ENCODE results near the gene PIGO. TPM values are rescaled to one million over a fixed set of nuclear protein-coding genes. Genes with fewer than 3 reads are reported as not detected.

Gene PIGO
- total and polyA plus RNA-seq, 12 donors, result 8.2 to 12.3 (median 10.3) TPM

- intact Hi-C loops (cut with DNase I), result loop anchor here in 4 of 10 donors (5.0 to 10.0 kb wide), 4 partner anchors 38 to 87 kb away; partner anchors contain the start of gene DNAJB5 (in 2 of the 4)
- no peak for TF ChIP-seq CTCF (IDR thresholded peaks at IDR 0.05)
- no peak for DNase-seq
- no peak overlapping the region for H3K4me3 ChIP-seq
- no peaks in the 10 kb centered on the region for H3K27me3 ChIP-seq
- no peak overlapping the region for H3K27ac ChIP-seq
- no peaks in the 10 kb centered on the region for H3K9me3 ChIP-seq
- H3K36me3 ChIP-seq, result peaks cover 0 to 48% (median 0%) of the 10 kb centered on the region in 9 donors
- H3K4me1 ChIP-seq, result peaks cover 0 to 42% (median 30%) of the 10 kb centered on the region in 9 donors
- 95 to 98% methylated on average over 6 of the region's 6 CpGs for WGBS, 2 donors
- no peak for ATAC-seq
These were observed 22.2 kb downstream of the PIGO start for GRCh38 chr9:35074141-35074540.

- intact Hi-C loops (cut with DNase I), result loop anchor here in 4 of 10 donors (2.0 to 10.0 kb wide), 5 partner anchors 24 to 86 kb away; partner anchors contain the start of genes DNAJB5 (in 2 of the 4) and PIGO (in 1 of the 4)
- peaks cover 0 to 42% (median 33%) of the 10 kb centered on the region in 9 donors for H3K4me1 ChIP-seq
- no peaks in the 10 kb centered on the region for H3K27me3 ChIP-seq
- H3K36me3 ChIP-seq, result peaks cover 0 to 56% (median 0%) of the 10 kb centered on the region in 9 donors
- peak overlapping the region in 4 of 10 donors; percentile 89 to 100 (median 98) for H3K4me3 ChIP-seq
- H3K9me3 ChIP-seq, result no peaks in the 10 kb centered on the region
- peak overlapping the region in 8 of 10 donors; percentile 45 to 100 (median 100) for H3K27ac ChIP-seq
- WGBS, 2 donors, result 97 to 98% methylated on average over 2 of the region's 2 CpGs
- ATAC-seq, result no peak
- no peak for TF ChIP-seq CTCF (IDR thresholded peaks at IDR 0.05)
- DNase-seq, result no peak
These were observed 23.1 kb downstream of the PIGO start for GRCh38 chr9:35073279-35073612.

GRCh38 chr9:35072461-35073278 is 23.7 kb downstream of the PIGO start, which contains the start of gene VCP:
VCP (minus strand) TSS chr9:35072625; CDS start chr9:35072353, 272 bp downstream.
- WGBS, 2 donors, result 4 to 5% methylated on average over 54 of the region's 54 CpGs
- Histone ChIP-seq H3K4me3 (peak within 1 kb of the TSS; percentile 73 to 100 (median 92)), H3K36me3 (peaks cover 0 to 62% (median 5%) of the 10 kb centered on the region in 9 donors), H3K4me1 (peaks cover 0 to 44% (median 39%) of the 10 kb centered on the region in 9 donors), H3K27ac (peak within 1 kb of the TSS; percentile 96 to 100 (median 100)), H3K9me3 (no peaks in the 10 kb centered on the region), H3K27me3 (no peaks in the 10 kb centered on the region)
- DNase-seq, result peak; percentile 97 to 99
- TF ChIP-seq CTCF (IDR thresholded peaks at IDR 0.05), result no peak
- intact Hi-C loops (cut with DNase I), result loop anchor here in 4 of 10 donors (2.0 to 10.0 kb wide), 5 partner anchors 24 to 85 kb away; partner anchors contain the start of genes DNAJB5 (in 2 of the 4) and PIGO (in 1 of the 4)
- peak; percentile 92 to 97 (median 96) for ATAC-seq

- intact Hi-C loops (cut with DNase I), result loop anchor here in 4 of 10 donors (2.0 to 10.0 kb wide), 5 partner anchors 25 to 85 kb away; partner anchors contain the start of genes DNAJB5 (in 2 of the 4) and PIGO (in 1 of the 4)
- ATAC-seq (peak; percentile 66 to 88 (median 85)), DNase-seq (peak; percentile 86)
- peak overlapping the region; percentile 96 to 100 (median 100) for H3K27ac ChIP-seq
- TF ChIP-seq CTCF (IDR thresholded peaks at IDR 0.05), result peak in 8 of 9 donors; percentile 15 to 68 (median 48)
- H3K4me3 ChIP-seq, result peak overlapping the region; percentile 73 to 100 (median 92)
- WGBS, 2 donors, result 0 to 1% methylated on average over 61 to 79 of the region's 79 CpGs
- H3K27me3 ChIP-seq, result no peaks in the 10 kb centered on the region
- H3K4me1 ChIP-seq, result peaks cover 0 to 49% (median 39%) of the 10 kb centered on the region in 9 donors
- H3K36me3 ChIP-seq, result peaks cover 0 to 67% (median 13%) of the 10 kb centered on the region in 9 donors
- no peaks in the 10 kb centered on the region for H3K9me3 ChIP-seq
These were observed 24.5 kb downstream of the PIGO start for GRCh38 chr9:35071814-35072460.
